ENCODE data around the gene PET100. TPM values are rescaled to one million over a fixed set of nuclear protein-coding genes. Genes with fewer than 3 reads are reported as not detected.

Gene PET100
- total RNA-seq, 1 donor from 2014 or later: 139 TPM

GRCh38 chr19:7669641-7670040 is 40.0 kb downstream of the PET100 start:
- Mint-ChIP-seq H3K9me3 (peaks cover 3% of the 10 kb centered on the region), H3K36me3 (no peaks in the 10 kb centered on the region), H3K27ac (no peak overlapping the region), H3K4me1 (no peaks in the 10 kb centered on the region), H3K27me3 (ENCODE audit: low read depth) (peaks cover 88% of the 10 kb centered on the region), H3K4me3 (no peak overlapping the region)
- DNase-seq (ENCODE audit: low spot score in 2 of 2, unreplicated experiment in 2 of 2): no peak
- TF ChIP-seq CTCF (IDR thresholded peaks at IDR 0.05; ENCODE audit: unreplicated experiment): no peak

GRCh38 chr19:7670150-7670783 is 40.7 kb downstream of the PET100 start:
- Mint-ChIP-seq H3K4me1 (no peaks in the 10 kb centered on the region), H3K9me3 (peaks cover 3% of the 10 kb centered on the region), H3K36me3 (no peaks in the 10 kb centered on the region), H3K4me3 (peak overlapping the region; percentile 65), H3K27me3 (ENCODE audit: low read depth) (peaks cover 84% of the 10 kb centered on the region), H3K27ac (no peak overlapping the region)
- no peak for TF ChIP-seq CTCF (IDR thresholded peaks at IDR 0.05; ENCODE audit: unreplicated experiment)
- DNase-seq (ENCODE audit: low spot score in 2 of 2, unreplicated experiment in 2 of 2): no peak

DNA sequence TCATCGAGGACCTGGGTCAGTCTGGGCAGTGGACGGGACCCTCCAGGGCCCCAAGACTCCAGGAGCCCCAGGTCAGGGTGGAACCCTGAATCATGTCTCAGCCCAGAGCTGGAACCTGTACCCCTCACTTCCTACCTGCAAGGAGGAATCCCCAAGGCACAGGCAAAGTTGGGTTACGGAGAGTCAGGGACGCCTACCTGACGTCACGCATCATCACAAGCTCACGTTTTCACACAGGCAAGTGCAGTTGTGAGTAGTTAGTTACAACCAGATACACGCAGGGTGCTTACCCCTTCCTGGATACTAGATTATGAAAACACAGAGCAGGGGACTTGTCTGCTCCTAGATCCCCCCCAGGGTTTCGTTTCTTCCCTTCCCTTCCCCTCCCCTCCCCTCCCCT is 41.2 kb downstream of the PET100 start:
- peaks cover 82% of the 10 kb centered on the region for H3K27me3 Mint-ChIP-seq (ENCODE audit: low read depth)
- no peak for DNase-seq (ENCODE audit: low spot score in 2 of 2, unreplicated experiment in 2 of 2)
- peak overlapping the region; percentile 65 for H3K4me3 Mint-ChIP-seq
- no peaks in the 10 kb centered on the region for H3K4me1 Mint-ChIP-seq
- TF ChIP-seq CTCF (IDR thresholded peaks at IDR 0.05; ENCODE audit: unreplicated experiment): no peak
- H3K27ac Mint-ChIP-seq: no peak overlapping the region
- peaks cover 3% of the 10 kb centered on the region for H3K9me3 Mint-ChIP-seq
- no peaks in the 10 kb centered on the region for H3K36me3 Mint-ChIP-seq

DNA sequence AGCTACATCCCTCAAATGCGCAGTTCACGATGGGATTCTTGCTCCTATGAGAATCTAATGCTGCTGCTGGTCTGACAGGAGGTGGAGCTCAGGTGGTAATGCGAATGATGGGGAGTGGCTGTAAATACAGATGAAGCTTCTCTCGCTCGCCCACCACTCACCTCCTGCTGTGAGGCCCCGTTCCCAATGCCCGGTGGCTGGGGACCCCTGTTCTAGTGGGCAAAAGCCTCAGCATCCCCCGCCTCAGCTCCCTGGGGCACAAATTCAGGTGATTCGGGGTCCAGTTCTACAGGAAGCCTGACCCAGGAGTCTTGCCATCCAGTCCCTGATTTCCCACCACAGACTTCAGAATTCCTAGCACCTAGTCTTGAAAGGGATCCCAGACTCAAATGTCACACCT is 42.9 kb downstream of the PET100 start:
- Mint-ChIP-seq H3K4me3 (no peak overlapping the region), H3K9me3 (peaks cover 3% of the 10 kb centered on the region), H3K27me3 (ENCODE audit: low read depth) (peaks cover 86% of the 10 kb centered on the region), H3K27ac (no peak overlapping the region), H3K4me1 (no peaks in the 10 kb centered on the region), H3K36me3 (no peaks in the 10 kb centered on the region)
- no peak for DNase-seq (ENCODE audit: low spot score in 2 of 2, unreplicated experiment in 2 of 2)
- no peak for TF ChIP-seq CTCF (IDR thresholded peaks at IDR 0.05; ENCODE audit: unreplicated experiment)

DNA sequence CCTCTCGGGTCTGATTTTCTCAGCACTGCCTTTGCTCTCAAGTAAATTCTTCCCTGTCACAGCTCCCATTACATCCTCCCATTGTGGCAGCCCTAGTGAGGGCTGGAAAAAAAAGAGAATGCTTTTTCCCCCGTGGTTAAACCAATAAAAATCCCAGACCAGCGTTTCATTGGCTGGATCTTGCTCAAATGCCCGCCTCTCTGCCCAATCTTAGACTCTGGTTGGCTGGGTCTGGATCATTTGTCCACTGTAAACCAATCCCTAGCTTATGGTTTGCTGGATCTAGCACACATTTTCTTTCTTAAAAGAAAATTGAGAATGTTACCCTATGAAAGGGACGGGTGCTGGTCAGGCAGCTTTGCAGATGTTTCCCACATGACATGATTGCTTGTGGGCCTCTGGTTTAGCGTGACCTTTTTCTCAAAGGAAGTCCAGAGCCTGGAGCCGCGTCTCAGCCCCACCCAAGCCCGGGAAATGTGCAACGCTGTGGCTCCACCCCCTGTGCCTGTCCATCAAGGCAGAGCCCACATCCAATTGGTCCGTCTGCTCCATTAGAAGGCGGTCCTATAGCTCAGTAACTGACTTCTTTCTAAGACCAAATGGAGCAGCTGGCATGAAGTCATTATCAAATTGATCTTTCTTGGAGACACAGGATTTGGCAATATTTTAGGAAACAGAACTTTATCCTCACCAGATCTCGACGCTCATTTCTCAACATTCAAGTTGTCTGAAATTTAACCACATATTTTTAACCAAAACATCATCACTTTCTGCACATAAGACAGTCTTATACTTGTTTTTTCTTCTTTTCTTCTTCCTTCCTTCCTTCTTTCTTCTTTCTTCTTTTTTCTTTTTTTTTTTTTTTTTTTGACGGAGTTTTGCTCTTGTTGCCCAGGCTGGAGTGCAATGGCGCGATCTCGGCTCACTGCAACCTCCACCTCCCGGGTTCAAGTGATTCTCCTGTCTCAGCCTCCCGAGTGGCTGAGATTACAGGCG is 44.7 kb downstream of the PET100 start:
- Mint-ChIP-seq H3K36me3 (no peaks in the 10 kb centered on the region), H3K4me3 (no peak overlapping the region), H3K27ac (no peak overlapping the region), H3K27me3 (ENCODE audit: low read depth) (peaks cover 84% of the 10 kb centered on the region), H3K9me3 (peaks cover 3% of the 10 kb centered on the region), H3K4me1 (peaks cover 2% of the 10 kb centered on the region)
- no peak for DNase-seq (ENCODE audit: low spot score in 2 of 2, unreplicated experiment in 2 of 2)
- TF ChIP-seq CTCF (IDR thresholded peaks at IDR 0.05; ENCODE audit: unreplicated experiment): no peak
